HG03571 (cell line): Measurements from ENCODE around the gene MAST3.
A peak's percentile ranks its signal among the peaks of the same experiment; 100 is the strongest.

Source experiments
- ATAC-seq: cut with Tn5 transposase; IDR thresholded peaks from one replicate; pipeline ENCODE4 v1.9.1; 2021; ENCODE audit not compliant: unreplicated experiment

Gene MAST3

DNA sequence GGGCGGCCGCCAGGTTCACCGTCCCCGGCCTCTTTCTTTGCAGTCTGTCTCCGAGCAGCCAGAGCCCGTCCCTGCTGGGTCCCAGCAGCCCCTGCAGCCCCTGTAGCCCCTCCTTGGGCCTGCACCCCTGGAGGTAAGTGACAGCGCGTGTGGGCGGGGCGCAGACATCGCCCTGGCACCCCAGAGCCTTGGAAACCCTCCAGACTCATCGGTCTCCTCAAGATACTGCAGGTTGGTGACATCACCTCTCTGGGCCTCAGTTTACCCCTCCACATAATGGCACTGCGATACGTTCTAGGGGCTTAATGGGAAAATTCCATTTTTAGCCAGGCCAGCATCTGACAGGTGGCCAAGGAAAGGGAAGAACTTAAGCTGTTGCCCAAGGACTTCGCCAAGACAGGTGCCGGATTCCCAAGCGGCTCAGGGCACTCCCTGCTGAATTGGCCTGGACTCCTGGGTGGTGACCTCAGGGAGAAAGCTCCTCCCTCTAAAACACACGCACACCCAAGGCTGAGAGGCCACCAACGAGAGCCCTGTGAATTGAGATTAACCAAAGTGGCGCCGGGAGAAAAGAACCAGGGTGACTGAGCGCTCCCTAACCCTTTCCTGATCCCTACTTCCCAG, 13.1 kb downstream of the MAST3 start:
- no peak for ATAC-seq

DNA sequence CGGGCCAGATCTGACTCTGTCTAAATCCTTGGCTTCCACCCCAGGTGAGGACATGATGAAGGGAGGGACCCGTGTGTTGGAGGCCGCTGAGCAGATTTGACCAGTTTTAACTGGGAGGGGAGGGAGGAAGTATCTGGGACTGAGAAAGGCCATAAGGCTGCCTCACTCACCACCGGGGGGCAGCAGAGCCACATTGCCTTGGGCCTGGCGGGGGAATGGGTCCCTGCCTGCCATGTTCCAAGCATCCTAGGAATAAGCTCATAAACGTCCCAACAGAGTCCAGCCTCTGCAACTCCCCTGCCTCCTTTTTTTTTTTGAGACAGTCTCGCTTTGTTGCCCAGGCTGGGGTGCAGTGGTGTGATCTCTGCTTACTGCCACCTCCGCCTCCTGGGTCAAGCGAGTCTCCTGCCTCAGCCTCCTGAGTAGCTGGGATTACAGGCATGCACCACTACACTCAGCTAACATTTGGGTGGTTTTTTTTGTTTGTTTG, 15.5 kb downstream of the MAST3 start:
- no peak for ATAC-seq

DNA sequence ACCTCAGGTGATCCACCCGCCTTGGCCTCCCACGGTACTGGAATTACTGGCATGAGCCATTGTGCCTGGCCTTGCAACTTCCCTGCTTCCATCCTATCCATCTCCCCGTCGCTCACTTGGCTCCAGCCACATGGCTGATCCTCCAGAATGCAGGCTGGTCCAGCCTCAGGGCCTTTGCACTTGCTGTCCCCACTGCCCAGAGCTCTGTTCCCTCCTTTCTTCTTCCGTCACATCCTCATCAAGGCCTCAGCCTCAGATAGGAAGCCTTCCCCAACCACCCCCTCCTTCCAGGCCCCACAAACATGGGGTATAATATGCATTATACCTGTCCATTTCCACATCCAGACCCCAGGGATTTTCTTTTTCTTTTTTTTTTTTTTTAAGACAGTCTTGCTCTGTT, 16.2 kb downstream of the MAST3 start:
- no peak for ATAC-seq

DNA sequence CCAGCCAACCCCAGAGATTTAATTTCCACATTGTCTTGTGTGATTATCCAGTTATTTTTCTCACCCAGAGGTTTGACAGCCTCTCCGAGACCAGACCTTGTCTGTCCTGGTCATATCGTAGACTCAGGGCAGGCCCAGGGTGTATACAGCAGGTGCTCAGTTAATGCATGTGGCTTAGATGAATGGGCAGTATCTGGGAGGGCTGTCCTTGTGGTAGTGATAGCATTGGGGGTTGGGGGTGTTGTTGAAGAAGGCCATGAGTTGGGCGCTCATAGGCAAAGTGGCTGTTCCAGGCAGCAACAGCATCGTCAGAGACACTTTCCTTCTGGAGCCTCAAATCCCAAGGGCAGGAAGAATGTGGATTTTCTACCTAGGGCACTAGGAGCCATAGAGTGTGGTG, 16.9 kb downstream of the MAST3 start:
- no peak for ATAC-seq

DNA sequence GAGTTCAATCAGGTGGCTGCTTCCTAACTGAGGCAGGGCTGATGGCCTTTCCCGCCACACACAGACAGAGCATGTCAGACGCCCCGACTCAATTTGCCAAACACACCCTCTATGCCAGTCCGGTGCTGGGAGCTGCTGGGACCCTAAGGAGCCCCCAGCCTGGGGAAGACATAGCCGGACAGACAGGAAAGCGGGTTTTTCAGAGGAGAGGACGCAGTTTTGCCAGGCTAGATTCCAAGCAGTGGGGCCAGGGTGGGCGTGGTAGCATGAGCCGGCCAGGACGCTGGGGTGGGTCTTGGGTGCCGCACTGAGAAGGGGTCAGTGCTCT, 19.8 kb downstream of the MAST3 start:
- no peak for ATAC-seq

DNA sequence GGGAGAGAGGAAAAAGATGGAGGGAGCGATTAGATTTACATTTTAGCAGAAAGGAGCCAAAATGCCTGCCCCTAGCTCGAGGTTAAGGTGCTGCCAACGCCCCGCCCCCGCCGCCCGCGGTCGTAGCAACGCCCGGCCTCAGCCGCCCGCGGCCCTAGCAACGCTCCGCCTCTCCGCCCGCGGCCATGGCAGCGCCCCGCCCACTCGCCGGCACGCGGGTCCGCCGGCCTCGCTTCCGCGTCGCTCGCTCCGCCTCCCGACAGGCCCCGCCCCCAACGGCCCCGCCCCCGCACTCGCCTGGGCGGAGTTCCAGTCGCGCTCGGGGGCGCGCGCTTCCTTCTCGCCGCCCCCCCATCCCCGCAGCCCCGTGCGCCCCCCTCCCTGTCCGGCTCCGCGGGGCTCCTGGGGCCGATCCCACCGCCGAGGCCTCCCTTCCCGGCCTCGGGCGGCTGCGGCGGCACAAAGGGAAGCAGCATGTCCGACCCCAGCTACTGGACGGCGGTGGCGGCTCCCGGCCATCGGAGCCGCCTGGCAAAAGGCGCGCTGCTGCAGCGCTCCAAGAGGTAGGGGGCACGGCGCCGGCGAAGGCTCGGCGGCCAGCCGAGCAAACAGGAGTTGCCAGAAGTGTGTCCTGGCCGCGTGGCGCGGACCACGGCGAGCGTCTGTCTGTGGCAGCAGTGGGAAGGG, 20.3 kb downstream of the MAST3 start:
- peak; percentile 80 for ATAC-seq

DNA sequence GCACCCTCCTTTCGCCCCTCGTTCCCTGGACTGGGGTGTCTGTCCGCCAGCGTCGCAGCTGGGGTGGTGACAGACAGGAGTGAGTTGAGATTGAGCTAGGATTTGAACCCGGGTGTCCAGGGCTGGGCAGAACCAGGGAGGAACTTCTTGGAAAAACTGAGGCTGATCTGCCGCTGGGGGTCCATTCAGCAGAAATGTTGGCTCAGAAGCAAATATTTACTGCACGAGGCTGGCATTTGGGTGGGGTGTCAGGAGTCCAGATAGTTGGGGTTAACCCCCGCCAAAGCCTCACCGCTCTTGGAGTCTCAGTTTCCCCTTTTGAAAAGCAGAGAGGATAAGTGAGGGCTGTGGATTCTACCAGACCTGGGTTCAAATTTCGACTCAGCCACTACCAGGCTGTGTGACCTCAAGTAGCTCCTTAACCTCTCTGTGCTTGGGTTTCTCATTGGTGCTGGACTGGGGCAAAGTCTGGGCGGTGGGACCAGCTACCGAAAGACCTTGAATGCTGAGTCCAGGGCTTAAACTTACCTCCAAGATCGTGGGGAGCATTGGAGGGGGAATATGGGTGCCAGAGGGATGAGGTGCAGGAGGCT, 20.9 kb downstream of the MAST3 start:
- no peak for ATAC-seq

DNA sequence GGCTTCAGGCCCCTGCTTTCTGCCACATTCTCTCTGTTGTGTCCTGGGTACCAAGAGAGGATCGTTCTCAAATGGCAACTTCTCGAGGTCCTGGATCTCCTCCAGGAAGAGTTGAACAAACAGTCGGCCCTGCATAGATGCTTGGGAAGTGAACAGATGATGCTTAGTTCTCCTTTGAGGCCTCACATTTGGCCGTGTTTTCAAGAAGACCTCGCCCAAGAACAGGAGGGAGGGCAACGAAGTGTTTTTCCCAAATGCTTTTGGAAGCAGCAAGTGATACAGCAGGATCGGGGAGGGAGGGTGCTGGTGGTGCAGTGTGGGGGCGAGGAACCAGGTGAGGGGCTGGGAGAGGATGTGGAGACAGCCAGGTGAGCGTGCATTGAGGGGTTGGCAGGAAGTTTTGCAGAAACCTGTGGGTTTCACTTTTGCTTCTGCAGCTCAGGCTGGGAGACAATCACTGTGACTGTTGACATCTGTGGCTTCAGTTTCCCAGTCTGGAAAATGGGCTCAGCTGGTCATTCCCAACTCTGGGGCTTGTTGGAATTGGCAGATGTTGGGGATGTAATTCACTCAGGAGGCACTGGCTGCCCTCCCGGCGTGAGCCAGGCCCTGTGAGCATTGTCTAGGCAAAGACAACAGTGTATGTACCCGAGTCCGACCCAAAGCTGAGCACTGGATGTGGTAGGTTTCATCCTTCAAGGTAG, 21.6 kb downstream of the MAST3 start:
- no peak for ATAC-seq

DNA sequence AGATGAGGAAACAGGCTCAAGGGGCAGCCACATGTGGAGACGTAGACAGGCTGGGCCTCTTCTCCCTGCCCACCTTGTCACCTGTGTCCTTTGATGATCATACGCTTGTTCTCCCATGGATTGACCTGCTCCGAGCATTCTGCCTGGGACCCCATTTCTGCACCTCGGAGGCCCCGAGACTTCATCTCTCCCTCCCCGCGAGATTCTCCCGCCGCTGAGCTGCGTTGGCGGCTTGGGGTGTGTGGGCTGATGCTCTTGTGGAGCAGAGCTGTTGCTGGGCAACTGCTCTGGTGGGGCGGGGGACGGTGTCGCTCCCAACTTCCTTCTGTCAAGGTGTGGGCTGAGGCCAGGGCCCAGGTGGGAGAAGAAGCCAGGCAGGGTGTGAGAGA, 22.1 kb downstream of the MAST3 start:
- ATAC-seq: no peak

DNA sequence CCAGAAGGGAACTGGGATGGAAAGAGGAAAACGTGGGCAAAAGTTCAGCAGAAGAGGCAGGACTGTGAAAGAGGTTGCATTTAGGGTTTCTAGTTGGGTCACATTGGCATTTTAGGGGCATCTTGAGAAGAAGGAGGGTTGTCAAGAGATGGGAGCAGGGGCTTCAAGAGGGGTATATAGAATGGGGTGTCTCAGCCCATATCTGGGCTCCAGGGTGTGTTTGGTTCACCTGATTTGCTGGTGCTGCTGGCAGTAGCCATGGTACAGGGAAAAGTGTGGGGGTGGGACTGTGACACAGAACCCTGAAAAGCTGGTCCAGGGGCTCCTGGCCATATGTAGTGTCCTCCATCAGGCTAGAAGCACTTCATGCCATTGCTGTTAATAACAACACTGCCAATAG, 22.5 kb downstream of the MAST3 start:
- no peak for ATAC-seq

DNA sequence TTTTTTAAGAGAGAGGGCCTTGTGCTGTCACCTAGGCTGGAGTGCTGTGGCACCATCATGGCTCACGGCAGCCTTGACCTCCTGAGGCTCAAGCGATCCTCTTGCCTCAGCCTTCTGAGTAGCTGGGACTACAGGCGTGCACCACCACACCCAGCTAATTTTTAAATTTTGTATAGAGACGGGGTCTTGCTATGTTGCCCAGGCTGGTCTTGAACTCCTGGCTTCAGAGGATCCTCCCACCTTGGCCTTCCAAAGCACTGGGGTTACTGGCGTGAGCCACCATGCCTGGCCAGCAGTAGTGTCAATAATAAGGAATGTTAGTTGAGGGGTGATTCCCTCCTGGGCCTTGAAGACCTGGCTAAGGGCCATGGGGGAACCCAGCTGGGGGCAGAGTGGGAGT, 23.6 kb downstream of the MAST3 start:
- no peak for ATAC-seq

DNA sequence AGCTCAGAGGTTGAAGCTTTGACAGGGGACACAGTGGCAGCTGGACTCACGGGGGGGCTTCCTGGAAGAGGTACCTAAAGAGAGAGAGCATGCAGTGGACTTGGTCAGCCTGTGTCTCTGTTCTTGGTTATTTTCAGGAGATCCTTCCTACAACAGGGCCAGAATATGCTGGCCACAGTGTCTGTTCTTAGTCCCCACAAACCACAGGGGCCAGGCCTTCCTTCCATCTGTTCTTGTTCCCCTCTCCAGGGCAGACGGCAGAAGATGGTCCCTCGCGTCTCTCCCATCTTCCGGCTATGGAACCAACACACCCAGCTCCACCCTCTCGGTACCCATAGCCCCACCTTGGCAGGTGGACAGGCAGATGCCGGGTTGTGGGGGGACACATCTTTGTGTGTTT, 24.8 kb downstream of the MAST3 start:
- ATAC-seq: no peak

DNA sequence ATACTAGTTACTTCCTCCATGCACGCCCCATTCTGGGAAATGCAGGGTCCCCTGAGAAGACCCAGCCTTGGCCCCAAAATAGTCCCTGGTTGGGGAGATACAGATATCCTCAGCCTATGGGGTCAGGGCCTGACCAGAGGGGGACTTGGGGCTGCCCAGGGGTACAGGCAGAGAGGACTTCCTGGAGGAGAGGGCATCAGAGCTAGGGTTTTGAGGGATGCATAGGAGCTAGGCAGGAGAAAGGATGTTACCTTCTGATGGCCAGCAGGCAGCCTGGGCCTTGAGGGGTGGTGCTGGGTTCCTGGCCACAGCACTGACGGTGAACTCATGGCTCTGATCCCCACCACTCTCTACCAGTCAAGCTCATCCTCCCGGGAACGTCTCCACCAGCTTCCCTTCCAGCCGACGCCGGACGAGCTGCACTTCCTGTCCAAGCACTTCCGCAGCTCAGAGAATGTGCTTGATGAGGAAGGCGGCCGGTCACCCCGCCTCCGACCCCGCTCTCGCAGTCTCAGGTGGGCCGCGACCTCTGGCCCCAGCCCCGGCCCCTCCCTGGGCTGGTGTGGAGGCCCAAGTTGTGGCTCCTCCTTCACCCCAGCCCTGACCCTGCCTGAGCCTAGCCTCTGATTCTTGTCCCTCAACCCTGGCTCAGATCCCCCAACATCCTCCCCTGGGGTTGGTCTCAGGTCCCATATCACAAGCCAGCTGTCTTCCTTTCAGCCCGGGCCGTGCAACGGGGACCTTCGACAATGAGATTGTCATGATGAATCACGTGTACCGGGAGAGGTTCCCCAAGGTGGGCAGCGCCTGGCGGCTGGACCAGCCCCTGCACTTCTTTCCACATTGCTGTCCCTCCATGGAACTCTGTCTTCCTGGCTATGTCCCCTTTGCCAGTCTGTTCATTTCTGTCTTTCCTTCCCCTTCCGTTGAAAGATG, 25.6 kb downstream of the MAST3 start:
- ATAC-seq: no peak

DNA sequence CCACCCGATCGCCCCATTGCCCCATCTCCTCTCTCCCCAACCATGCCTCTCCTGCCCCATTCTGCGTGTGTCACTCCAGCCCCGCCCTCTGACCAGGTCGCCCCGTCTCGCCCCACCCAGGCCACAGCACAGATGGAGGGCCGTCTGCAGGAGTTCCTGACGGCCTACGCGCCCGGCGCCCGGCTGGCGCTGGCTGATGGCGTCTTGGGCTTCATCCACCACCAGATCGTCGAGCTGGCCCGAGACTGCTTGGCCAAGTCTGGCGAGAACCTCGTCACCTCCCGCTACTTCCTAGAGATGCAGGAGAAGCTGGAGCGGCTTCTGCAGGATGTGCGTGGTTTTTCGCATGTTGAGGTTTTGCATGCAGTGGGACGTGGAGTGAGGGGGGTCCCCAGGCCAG, 26.2 kb downstream of the MAST3 start:
- no peak for ATAC-seq

DNA sequence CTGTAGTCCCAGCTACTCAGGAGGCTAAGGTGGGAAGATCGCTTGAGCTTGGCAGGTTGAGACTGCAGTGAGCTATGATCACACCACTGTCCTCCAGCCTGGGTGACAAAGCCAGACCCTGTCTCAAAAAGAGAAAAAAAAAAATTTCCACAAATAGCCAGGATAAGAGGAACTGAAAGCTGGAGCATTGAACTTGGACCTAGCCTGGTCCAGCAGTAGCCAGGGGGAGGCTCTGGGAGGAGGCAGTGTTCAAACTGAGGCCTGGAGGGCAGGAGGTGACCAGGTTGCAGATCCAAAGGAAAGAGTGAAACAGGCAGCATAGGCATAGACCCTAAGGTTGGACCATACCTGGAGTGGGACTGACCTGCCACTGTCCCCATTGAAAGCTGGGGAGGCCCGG, 28.5 kb downstream of the MAST3 start:
- no peak for ATAC-seq

DNA sequence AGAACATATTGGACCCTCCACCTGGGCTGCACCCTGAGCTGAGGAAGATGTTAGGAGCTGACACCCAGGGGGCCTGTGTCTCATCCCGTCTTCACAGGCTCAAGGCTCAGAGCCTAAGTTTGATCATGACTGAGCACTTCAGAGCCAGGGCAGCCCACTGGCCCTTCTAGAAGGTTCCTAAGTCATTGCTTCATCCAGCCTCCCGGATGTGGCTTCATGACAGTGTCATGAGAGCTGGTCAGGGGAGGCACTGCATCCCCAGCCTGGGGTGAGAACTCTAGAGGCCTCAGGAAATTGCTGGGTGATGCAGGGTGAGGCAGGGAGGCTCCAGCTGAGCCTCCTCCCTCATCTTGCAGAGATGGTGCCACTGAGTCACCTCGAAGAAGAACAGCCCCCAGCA, 30.5 kb downstream of the MAST3 start:
- no peak for ATAC-seq

DNA sequence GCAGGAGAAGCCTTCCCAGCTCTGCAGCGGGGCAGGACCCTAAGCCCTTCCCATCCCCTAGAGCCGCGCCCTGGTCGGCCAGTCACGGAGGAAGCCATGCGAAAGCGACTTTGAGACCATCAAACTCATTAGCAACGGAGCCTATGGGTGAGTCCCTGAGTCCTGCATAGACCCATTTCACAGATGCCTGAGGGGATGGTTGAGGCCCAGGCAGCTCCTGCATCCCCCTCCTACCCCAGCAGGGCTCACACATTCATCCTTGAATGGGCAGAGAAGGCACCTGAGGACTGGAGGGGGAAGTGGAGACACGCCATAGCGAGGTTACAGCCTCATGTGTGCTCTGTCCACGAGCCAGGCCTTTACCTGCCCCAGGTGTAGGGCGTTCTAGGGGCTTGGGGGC, 31.2 kb downstream of the MAST3 start:
- no peak for ATAC-seq

DNA sequence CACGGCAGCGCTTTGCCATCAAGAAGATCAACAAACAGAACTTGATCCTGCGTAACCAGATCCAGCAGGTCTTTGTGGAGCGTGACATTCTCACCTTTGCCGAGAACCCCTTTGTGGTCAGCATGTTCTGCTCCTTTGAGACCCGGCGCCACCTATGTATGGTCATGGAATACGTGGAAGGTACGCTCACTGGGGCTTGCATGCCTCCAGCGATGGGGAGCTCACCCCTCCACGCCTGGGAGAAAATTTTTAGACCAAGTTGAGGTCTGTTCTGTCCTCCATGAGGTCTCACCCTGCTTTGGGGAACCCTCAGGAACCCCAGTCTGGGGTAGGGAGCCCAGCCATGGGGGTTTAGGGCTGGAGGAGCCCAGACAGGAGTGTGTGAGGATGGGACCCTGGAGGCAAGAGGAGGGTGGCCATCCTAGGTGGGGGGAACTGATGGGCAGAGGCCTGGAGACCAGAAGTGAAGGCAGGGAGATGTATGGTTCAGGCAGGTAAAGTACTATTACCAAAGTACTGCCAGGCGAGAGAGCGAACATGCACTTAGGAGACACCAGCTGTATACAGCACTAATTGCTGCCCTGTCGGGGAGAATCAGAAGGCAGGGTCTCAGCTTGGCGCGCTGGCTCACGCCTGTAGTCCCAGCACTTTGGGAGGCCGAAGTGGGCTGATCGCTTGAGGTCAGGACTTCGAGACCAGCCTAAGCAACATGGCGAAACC, 33.1 kb downstream of the MAST3 start:
- ATAC-seq: no peak

DNA sequence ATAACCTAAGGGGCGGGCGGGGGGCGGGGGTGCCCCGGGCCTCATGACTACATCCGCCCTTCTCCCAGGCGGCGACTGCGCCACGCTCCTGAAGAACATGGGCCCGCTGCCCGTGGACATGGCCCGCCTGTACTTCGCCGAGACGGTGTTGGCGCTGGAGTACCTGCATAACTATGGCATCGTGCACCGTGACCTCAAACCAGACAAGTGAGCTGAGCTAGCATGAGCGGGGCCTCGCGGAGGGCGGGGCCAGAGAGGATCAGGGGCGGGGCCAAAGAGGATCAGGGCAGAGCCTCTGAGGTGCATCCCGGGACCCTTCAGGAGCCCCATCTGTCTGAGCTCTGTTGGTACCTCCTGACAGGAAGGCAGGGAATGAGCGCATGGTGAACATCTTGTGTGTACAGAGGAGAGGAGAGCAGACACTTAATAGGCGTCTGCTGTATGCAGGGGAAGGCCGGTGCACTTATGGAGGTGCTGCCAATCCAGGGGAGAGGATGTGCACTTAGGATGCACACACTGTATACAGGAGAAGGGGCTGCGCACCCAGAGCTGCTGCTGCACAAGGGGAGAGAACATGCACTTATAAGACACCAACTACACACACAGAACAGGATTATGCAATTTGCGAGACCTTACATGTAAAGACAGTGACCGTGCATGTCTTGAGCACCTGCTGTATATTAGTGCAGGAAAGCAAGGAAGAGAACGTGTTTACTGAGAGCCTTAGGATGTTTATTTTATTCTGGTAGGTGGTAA, 34.4 kb downstream of the MAST3 start:
- ATAC-seq: no peak
